ENCODE data around the gene RYR1. TPM values are rescaled to one million over a fixed set of nuclear protein-coding genes. Genes with fewer than 3 reads are reported as not detected.

The RYR1 gene
- total RNA-seq, 6 experiments from 2014 or later = 0.12 to 1.1 (median 0.49) TPM

DNA sequence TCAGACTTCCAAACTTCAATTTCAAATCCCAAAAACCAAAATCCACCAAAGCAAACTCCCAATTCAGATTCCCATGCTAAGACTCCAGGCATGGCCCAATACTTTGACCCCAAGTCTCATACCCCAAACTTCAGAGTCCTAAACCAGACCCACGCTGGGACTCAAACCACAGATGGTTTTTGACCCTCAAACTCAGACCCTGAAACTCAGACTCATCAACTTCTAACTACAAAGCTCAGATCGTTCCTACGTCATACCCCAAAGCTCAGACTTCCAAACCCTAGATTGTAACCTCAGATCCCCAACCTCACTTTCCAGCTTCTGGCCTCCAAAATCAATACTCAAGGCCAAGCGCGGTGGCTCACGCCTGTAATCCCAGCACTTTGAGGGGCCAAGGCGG is 11.9 kb downstream of the RYR1 start:
- H3K4me3 ChIP-seq = no peak overlapping the region
- H3K27ac ChIP-seq = no peak overlapping the region
- H3K27me3 ChIP-seq = no peaks in the 10 kb centered on the region
- WGBS (ENCODE audit: insufficient coverage, low coverage, low lambda C conversion rate, missing lambda C conversion rate) = 82% methylated on average over 7 of the region's 7 CpGs
- ATAC-seq = no peak
- no peak for TF ChIP-seq POLR2A (IDR thresholded peaks at IDR 0.05)
- TF ChIP-seq, protein P1, sequence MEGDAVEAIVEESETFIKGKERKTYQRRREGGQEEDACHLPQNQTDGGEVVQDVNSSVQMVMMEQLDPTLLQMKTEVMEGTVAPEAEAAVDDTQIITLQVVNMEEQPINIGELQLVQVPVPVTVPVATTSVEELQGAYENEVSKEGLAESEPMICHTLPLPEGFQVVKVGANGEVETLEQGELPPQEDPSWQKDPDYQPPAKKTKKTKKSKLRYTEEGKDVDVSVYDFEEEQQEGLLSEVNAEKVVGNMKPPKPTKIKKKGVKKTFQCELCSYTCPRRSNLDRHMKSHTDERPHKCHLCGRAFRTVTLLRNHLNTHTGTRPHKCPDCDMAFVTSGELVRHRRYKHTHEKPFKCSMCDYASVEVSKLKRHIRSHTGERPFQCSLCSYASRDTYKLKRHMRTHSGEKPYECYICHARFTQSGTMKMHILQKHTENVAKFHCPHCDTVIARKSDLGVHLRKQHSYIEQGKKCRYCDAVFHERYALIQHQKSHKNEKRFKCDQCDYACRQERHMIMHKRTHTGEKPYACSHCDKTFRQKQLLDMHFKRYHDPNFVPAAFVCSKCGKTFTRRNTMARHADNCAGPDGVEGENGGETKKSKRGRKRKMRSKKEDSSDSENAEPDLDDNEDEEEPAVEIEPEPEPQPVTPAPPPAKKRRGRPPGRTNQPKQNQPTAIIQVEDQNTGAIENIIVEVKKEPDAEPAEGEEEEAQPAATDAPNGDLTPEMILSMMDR (IDR thresholded peaks at IDR 0.05) = no peak
- no peaks in the 10 kb centered on the region for H3K36me3 ChIP-seq
- intact Hi-C loops (cut with DNase I) = no loop called here
- H3K4me1 ChIP-seq = no peaks in the 10 kb centered on the region
- DNase-seq = no peak
- H3K9me3 ChIP-seq = no peaks in the 10 kb centered on the region

DNA sequence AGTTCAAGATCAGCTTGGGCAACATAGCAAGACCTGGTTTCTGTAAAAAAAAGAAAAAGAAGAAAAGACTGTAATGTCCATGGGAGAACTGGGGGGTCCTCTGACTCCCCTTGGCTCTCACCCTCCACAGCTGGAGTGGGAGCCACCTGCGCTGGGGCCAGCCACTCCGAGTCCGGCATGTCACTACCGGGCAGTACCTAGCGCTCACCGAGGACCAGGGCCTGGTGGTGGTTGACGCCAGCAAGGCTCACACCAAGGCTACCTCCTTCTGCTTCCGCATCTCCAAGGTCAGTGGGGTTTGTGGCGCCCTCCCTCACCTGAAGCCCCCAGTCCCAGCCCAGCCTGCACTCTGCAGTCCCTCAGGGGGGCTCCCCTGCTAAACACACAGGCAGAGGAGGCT is 14.7 kb downstream of the RYR1 start:
- Histone ChIP-seq H3K36me3 (no peaks in the 10 kb centered on the region), H3K9me3 (no peaks in the 10 kb centered on the region), H3K4me3 (no peak overlapping the region), H3K4me1 (no peaks in the 10 kb centered on the region), H3K27ac (no peak overlapping the region), H3K27me3 (no peaks in the 10 kb centered on the region)
- WGBS (ENCODE audit: insufficient coverage, low coverage, low lambda C conversion rate, missing lambda C conversion rate) = no CpG with 5 or more reads among the region's 9 CpGs
- DNase-seq (no peak), ATAC-seq (peak in 1 of 4 donors; percentile 8)
- TF ChIP-seq POLR2A (IDR thresholded peaks at IDR 0.05) = no peak
- TF ChIP-seq, protein P1 (IDR thresholded peaks at IDR 0.05) = no peak
- intact Hi-C loops (cut with DNase I) = no loop called here

DNA sequence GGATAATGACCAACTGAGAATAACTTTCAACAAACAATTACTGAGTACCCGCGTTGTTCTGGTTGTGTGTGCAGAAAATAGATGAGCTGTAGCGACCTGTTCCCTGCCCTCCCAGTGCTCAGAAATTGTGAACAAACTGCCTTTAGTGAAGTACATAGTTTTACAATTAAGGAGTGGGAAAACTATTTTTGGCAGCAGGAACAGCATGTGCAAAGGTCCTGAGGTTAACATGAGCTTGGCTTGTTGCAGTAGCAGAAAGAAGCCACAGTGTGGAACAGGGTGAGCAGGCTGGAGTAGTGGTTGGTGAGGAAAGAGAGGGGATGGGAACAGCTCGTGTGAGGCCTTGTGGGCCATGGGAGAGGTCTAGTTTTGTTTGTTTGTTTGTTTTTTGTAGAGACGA is 16.0 kb downstream of the RYR1 start:
- TF ChIP-seq POLR2A (IDR thresholded peaks at IDR 0.05) = no peak
- TF ChIP-seq, protein P1 (IDR thresholded peaks at IDR 0.05) = no peak
- no peaks in the 10 kb centered on the region for H3K4me1 ChIP-seq
- no peaks in the 10 kb centered on the region for H3K9me3 ChIP-seq
- DNase-seq = no peak
- intact Hi-C loops (cut with DNase I) = no loop called here
- no peaks in the 10 kb centered on the region for H3K36me3 ChIP-seq
- H3K27me3 ChIP-seq = no peaks in the 10 kb centered on the region
- no peak overlapping the region for H3K27ac ChIP-seq
- no peak for ATAC-seq
- H3K4me3 ChIP-seq = no peak overlapping the region
- WGBS (ENCODE audit: insufficient coverage, low coverage, low lambda C conversion rate, missing lambda C conversion rate) = 61% methylated on average over 5 of the region's 5 CpGs

DNA sequence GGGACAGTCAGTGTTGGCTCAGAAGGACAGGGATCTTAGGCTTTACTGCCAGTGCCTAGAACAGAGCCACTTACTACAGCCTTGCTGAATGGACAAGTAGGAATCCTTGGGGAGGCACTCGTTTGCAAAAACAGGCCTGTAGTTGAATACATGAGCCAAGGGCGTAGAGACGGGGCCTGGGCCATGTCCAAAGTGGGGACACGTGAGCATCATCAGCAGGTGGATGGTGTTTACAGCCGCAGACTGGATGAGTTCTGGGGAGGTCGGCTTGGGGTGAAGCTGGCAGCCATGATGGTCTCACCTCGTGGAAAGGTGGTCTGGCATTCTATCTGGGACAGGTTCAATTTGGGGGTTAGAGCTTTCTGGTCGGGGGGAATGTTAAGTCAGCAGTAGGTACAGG is 17.5 kb downstream of the RYR1 start:
- 71% methylated on average over 6 of the region's 8 CpGs for WGBS (ENCODE audit: insufficient coverage, low coverage, low lambda C conversion rate, missing lambda C conversion rate)

More for the DNA sequence above, 17.5 kb downstream of the RYR1 start:
- no peaks in the 10 kb centered on the region for H3K36me3 ChIP-seq
- H3K27me3 ChIP-seq = no peaks in the 10 kb centered on the region
- DNase-seq = no peak
- intact Hi-C loops (cut with DNase I) = no loop called here
- no peaks in the 10 kb centered on the region for H3K9me3 ChIP-seq
- TF ChIP-seq POLR2A (IDR thresholded peaks at IDR 0.05) = no peak
- TF ChIP-seq, protein P1 (IDR thresholded peaks at IDR 0.05) = no peak
- no peak overlapping the region for H3K4me3 ChIP-seq
- H3K27ac ChIP-seq = no peak overlapping the region
- no peaks in the 10 kb centered on the region for H3K4me1 ChIP-seq
- ATAC-seq = no peak

Measured in right lobe of liver (tissue), 6 donors.